Measurements from ENCODE around the gene LGALS3BP.

Gene LGALS3BP

GRCh38 chr17:78933025-78933958 lies 46.4 kb downstream of the LGALS3BP start:
- Histone ChIP-seq H3K4me3 (ENCODE audit: extremely low read depth, insufficient read depth, low read length, poor library complexity, severe bottlenecking) (no peak overlapping the region), H3K4me1 (ENCODE audit: control insufficient read depth, insufficient read depth, low read length, poor library complexity, severe bottlenecking) (peaks cover 42% of the 10 kb centered on the region), H3K27ac (ENCODE audit: low read depth, low read length, severe bottlenecking) (peak overlapping the region; percentile 91), H3K36me3 (ENCODE audit: control insufficient read depth, insufficient read depth, low read length) (no peaks in the 10 kb centered on the region), H3K9me3 (ENCODE audit: control insufficient read depth, low read length) (no peaks in the 10 kb centered on the region)
- 77 to 86% methylated on average over 15 to 16 of the region's 18 CpGs for WGBS, 2 experiments (ENCODE audit: insufficient coverage in 2 of 2)

- Histone ChIP-seq H3K27ac (ENCODE audit: low read depth, low read length, severe bottlenecking) (no peak overlapping the region), H3K36me3 (ENCODE audit: control insufficient read depth, insufficient read depth, low read length) (no peaks in the 10 kb centered on the region), H3K9me3 (ENCODE audit: control insufficient read depth, low read length) (no peaks in the 10 kb centered on the region), H3K4me1 (ENCODE audit: control insufficient read depth, insufficient read depth, low read length, poor library complexity, severe bottlenecking) (peaks cover 31% of the 10 kb centered on the region), H3K4me3 (ENCODE audit: extremely low read depth, insufficient read depth, low read length, poor library complexity, severe bottlenecking) (no peak overlapping the region)
- 87 to 89% methylated on average over 27 of the region's 31 CpGs for WGBS, 2 experiments (ENCODE audit: insufficient coverage in 2 of 2)
Observed at GRCh38 chr17:78929908-78930775, 49.6 kb downstream of the LGALS3BP start.

- Histone ChIP-seq H3K36me3 (ENCODE audit: control insufficient read depth, insufficient read depth, low read length) (peaks cover 6% of the 10 kb centered on the region), H3K27ac (ENCODE audit: low read depth, low read length, severe bottlenecking) (peak overlapping the region; percentile 41), H3K4me3 (ENCODE audit: extremely low read depth, insufficient read depth, low read length, poor library complexity, severe bottlenecking) (peak overlapping the region; percentile 60), H3K9me3 (ENCODE audit: control insufficient read depth, low read length) (no peaks in the 10 kb centered on the region), H3K4me1 (ENCODE audit: control insufficient read depth, insufficient read depth, low read length, poor library complexity, severe bottlenecking) (peaks cover 20% of the 10 kb centered on the region)
- 39 to 46% methylated on average over 25 to 28 of the region's 33 CpGs for WGBS, 2 experiments (ENCODE audit: insufficient coverage in 2 of 2)
Observed at GRCh38 chr17:78925662-78926555, 53.8 kb downstream of the LGALS3BP start.

GRCh38 chr17:78925234-78925633 lies 54.5 kb downstream of the LGALS3BP start, which contains the start of gene TIMP2:
Gene TIMP2, minus strand, starts transcription at chr17:78925387. Its CDS starts 299 bp downstream, at chr17:78925088.
- 0% methylated on average over 17 to 32 of the region's 52 CpGs for WGBS, 2 experiments (ENCODE audit: insufficient coverage in 2 of 2)
- peaks cover 23% of the 10 kb centered on the region for H3K4me1 ChIP-seq (ENCODE audit: control insufficient read depth, insufficient read depth, low read length, poor library complexity, severe bottlenecking)
- no peaks in the 10 kb centered on the region for H3K9me3 ChIP-seq (ENCODE audit: control insufficient read depth, low read length)
- H3K4me3 ChIP-seq (ENCODE audit: extremely low read depth, insufficient read depth, low read length, poor library complexity, severe bottlenecking): peak within 1 kb of the TSS; percentile 60
- peak within 1 kb of the TSS; percentile 41 for H3K27ac ChIP-seq (ENCODE audit: low read depth, low read length, severe bottlenecking)
- H3K36me3 ChIP-seq (ENCODE audit: control insufficient read depth, insufficient read depth, low read length): peaks cover 6% of the 10 kb centered on the region

- Histone ChIP-seq H3K27ac (ENCODE audit: low read depth, low read length, severe bottlenecking) (no peak overlapping the region), H3K4me3 (ENCODE audit: extremely low read depth, insufficient read depth, low read length, poor library complexity, severe bottlenecking) (peak overlapping the region; percentile 60)
- WGBS, 2 experiments (ENCODE audit: insufficient coverage in 2 of 2): 1% methylated on average over 36 to 48 of the region's 64 CpGs
Observed at GRCh38 chr17:78924481-78925151, 55.1 kb downstream of the LGALS3BP start.

GRCh38 chr17:78923660-78924453 lies 55.9 kb downstream of the LGALS3BP start:
- no peaks in the 10 kb centered on the region for H3K9me3 ChIP-seq (ENCODE audit: control insufficient read depth, low read length)
- no peak overlapping the region for H3K27ac ChIP-seq (ENCODE audit: low read depth, low read length, severe bottlenecking)
- WGBS, 2 experiments (ENCODE audit: insufficient coverage in 2 of 2): 12 to 14% methylated on average over 20 to 25 of the region's 28 CpGs
- H3K4me1 ChIP-seq (ENCODE audit: control insufficient read depth, insufficient read depth, low read length, poor library complexity, severe bottlenecking): peaks cover 20% of the 10 kb centered on the region
- H3K4me3 ChIP-seq (ENCODE audit: extremely low read depth, insufficient read depth, low read length, poor library complexity, severe bottlenecking): peak overlapping the region; percentile 60
- H3K36me3 ChIP-seq (ENCODE audit: control insufficient read depth, insufficient read depth, low read length): peaks cover 6% of the 10 kb centered on the region

More at GRCh38 chr17:78924481-78925151, 55.1 kb downstream of the LGALS3BP start:
- Histone ChIP-seq H3K9me3 (ENCODE audit: control insufficient read depth, low read length) (no peaks in the 10 kb centered on the region), H3K4me1 (ENCODE audit: control insufficient read depth, insufficient read depth, low read length, poor library complexity, severe bottlenecking) (peaks cover 23% of the 10 kb centered on the region), H3K36me3 (ENCODE audit: control insufficient read depth, insufficient read depth, low read length) (peaks cover 6% of the 10 kb centered on the region)

- peaks cover 17% of the 10 kb centered on the region for H3K4me1 ChIP-seq (ENCODE audit: control insufficient read depth, insufficient read depth, low read length, poor library complexity, severe bottlenecking)
- H3K36me3 ChIP-seq (ENCODE audit: control insufficient read depth, insufficient read depth, low read length): peaks cover 6% of the 10 kb centered on the region
- 95 to 100% methylated on average over 6 to 8 of the region's 13 CpGs for WGBS, 2 experiments (ENCODE audit: insufficient coverage in 2 of 2)
- no peaks in the 10 kb centered on the region for H3K9me3 ChIP-seq (ENCODE audit: control insufficient read depth, low read length)
- H3K4me3 ChIP-seq (ENCODE audit: extremely low read depth, insufficient read depth, low read length, poor library complexity, severe bottlenecking): peak overlapping the region; percentile 60
- H3K27ac ChIP-seq (ENCODE audit: low read depth, low read length, severe bottlenecking): no peak overlapping the region
Observed at GRCh38 chr17:78922816-78923498, 56.8 kb downstream of the LGALS3BP start.

GRCh38 chr17:78921437-78921971 lies 58.2 kb downstream of the LGALS3BP start:
- Histone ChIP-seq H3K9me3 (ENCODE audit: control insufficient read depth, low read length) (no peaks in the 10 kb centered on the region), H3K27ac (ENCODE audit: low read depth, low read length, severe bottlenecking) (no peak overlapping the region), H3K4me3 (ENCODE audit: extremely low read depth, insufficient read depth, low read length, poor library complexity, severe bottlenecking) (no peak overlapping the region), H3K36me3 (ENCODE audit: control insufficient read depth, insufficient read depth, low read length) (peaks cover 6% of the 10 kb centered on the region), H3K4me1 (ENCODE audit: control insufficient read depth, insufficient read depth, low read length, poor library complexity, severe bottlenecking) (peaks cover 19% of the 10 kb centered on the region)
- 95 to 98% methylated on average over 8 of the region's 8 CpGs for WGBS, 2 experiments (ENCODE audit: insufficient coverage in 2 of 2)

Data from mesodermal cell (in vitro differentiated cells).